Measurements from ENCODE around the gene THAP7.

THAP7 gene

GRCh38 chr22:20993304-20994127 is 8.4 kb downstream of the THAP7 start:
- no peak for DNase-seq (ENCODE audit: low read depth)

DNA sequence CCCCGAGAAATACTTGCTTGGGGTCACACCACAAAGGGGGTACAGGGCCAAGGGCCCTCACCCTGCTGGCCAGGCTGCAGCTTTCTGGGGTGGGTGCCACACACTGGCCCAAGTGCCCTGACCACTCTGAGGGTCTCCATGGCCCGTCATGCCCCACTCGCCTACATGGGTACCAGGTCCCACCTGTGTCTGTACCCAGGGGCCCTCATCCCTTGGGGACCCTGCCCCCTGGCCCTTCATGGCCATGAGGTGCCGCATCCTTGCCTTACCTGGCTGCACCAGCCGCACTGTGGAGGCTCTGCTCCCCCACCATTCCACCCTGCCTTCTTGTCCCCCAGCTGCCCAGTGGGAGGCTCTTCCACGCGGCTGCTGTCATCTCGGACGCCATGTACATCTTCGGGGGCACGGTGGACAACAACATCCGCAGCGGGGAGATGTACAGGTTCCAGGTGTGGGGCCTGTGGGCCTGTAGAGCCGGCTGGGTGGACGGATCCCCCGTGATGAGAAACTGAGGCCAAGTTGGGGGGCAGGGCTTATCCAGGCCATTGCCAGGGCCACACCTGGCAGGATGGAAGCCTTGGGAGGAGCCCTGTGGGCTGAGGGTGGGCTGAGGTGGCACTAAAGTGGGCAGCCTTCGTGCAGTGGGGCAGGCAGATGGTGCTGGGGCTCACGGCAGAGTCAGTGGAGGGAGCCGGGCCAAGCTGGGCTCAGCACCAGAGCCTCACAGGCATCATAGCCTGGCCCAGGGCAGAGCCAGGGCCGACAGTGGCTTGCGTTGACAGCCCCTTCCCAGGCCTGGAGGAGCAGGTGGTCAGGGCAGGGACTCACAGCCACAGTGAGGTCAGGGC is 9.2 kb downstream of the THAP7 start:
- no peak for DNase-seq (ENCODE audit: low read depth)

DNA sequence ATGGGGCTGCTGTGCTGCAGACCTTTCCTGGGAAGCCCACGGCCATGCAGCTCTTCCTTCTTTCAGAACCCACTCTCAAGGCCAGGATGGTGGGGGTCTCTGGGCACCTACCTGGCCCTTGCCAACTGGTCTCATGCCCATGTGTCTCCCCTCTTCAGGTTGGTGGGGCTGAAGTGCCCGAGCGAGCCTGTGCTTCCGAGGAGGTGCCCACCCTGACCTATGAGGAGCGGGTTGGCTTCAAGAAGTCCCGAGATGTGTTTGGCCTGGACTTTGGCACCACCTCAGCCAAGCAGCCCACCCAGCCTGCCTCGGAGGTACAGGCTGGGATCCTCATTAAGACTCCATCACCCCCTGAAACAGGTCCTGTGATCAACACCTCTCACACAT is 9.9 kb downstream of the THAP7 start:
- no peak for DNase-seq (ENCODE audit: low read depth)

DNA sequence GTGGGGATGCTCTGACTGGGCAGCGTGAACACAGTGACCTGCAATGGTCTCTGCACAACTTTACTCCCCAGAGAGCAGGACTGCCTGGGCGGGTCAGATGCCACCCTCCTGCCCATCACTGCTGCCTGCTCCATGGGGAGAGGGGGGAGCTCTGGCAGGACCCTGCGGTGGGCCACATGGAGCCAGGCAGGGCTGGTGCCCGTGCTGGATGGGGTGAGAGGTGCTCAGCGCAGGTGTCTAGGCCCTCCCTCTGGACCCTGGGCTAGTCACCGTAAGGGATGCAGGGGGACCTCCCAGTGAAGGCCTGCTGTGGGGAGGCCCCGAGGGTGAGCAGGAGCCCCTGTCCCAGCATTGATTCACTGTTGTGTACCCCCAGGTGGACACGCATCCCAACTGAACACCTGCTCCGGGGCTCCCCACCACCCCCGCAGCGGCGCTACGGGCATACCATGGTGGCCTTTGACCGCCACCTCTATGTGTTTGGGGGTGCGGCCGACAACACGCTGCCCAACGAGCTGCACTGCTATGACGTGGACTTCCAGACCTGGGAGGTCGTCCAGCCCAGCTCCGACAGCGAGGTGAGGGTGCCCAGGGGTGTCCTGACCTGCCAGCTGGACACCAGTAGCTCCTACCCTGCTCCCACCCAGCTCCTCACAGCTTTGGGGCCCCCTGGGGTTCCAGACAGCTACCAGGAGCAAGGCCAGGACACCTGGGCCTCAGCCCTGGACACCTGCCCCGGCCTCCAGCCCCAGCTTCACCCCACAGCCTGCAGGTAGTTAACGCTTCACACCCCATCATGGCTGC is 10.5 kb downstream of the THAP7 start:
- DNase-seq (ENCODE audit: low read depth): no peak

GRCh38 chr22:20990184-20991180 is 11.4 kb downstream of the THAP7 start:
- no peak for DNase-seq (ENCODE audit: low read depth)

- DNase-seq (ENCODE audit: low read depth): no peak
Measured at GRCh38 chr22:20989323-20990138, 12.4 kb downstream of the THAP7 start.

DNA sequence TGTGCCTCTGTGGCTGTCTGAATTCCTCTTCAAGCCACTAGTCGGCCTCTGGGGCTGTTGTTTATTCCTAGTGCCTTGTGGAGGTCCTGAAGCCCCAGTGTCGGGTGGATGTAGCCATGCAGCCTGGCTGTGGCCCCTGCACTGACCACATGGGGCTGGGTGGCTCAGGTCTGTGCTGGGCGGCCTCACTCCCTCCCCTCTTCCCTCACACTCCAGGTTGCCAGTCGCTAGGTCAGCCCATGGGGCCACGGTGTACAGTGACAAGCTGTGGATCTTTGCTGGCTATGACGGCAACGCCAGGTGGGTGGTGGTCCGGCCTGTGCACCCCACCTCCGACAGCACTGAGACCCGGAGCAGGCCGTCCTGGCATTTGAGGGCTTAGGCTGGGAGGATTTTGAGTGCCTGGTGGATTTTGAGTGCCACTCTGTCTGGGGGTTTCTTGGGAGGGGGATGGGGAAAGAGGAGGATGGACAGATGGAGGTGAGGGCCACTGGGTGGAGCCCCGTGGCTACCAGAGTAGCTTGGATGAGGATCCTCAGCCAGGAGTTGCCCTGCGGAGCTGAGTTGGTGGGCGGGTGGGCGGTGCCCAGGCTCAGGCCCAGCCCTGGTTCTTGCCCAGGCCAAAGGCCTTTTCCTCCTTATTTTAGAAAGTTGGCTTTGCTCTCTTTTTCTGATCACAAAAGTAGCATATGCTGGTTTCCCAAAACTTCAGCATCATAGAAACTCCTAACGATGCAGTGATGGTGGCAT is 13.2 kb downstream of the THAP7 start:
- no peak for DNase-seq (ENCODE audit: low read depth)

GRCh38 chr22:20987375-20987774 is 14.5 kb downstream of the THAP7 start:
- no peak for DNase-seq (ENCODE audit: low read depth)

GRCh38 chr22:20986365-20986764 is 15.6 kb downstream of the THAP7 start:
- no peak for DNase-seq (ENCODE audit: low read depth)

GRCh38 chr22:20985720-20986119 is 16.2 kb downstream of the THAP7 start:
- DNase-seq (ENCODE audit: low read depth): no peak

GRCh38 chr22:20983081-20983771 is 18.7 kb downstream of the THAP7 start:
- no peak for DNase-seq (ENCODE audit: low read depth)

DNA sequence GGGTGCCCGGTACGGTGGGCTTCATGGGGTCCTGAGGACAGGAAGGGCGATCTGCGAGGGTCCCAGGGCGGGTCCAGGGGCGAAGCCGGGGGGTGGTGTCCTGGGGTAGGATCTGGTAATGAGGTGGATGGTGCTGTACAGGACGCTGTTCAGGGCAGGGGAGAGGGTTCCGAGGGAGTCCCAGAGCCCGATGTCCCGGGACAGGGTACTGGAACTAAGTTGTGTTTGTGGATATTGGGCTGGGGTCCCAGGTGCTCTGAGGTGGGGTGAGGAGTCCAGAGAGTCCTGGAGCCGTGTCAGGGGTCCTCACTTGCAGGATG is 19.4 kb downstream of the THAP7 start:
- no peak for DNase-seq (ENCODE audit: low read depth)

- DNase-seq (ENCODE audit: low read depth): peak; percentile 63
Measured at GRCh38 chr22:20981787-20982562, 19.9 kb downstream of the THAP7 start, which contains the start of gene LZTR1. Gene LZTR1 (plus strand): TSS chr22:20982297. CDS start chr22:20982372, 75 bp downstream.

GRCh38 chr22:20980938-20981722 is 20.8 kb downstream of the THAP7 start:
- DNase-seq (ENCODE audit: low read depth): no peak

- DNase-seq (ENCODE audit: low read depth): no peak
Measured at GRCh38 chr22:20980523-20980922, 21.4 kb downstream of the THAP7 start.

DNA sequence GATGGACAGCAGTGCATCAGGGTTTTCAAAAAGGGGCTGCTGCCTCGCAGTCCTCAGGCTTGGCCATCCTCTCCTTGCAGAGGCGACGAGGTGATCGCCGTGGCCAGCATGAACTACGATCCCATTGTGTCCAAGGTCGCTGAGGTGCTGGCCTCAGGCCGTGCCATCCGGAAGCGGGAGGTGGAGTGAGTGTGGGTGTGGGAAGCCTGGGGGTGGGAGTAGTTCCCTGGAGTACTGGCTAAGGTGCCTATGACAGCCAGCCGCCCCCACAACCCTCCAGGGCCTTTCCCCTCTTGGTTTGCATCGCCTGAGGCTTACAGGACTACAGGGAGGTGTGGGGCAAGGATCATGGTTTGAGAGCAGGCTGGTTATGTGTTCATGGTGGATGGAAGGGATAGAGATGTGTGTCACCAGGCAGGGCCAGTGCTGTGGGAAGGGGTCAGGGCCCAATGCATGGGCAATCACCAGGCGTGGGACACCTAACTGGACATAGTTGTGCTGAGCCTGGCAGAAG is 21.9 kb downstream of the THAP7 start:
- DNase-seq (ENCODE audit: low read depth): no peak

DNA sequence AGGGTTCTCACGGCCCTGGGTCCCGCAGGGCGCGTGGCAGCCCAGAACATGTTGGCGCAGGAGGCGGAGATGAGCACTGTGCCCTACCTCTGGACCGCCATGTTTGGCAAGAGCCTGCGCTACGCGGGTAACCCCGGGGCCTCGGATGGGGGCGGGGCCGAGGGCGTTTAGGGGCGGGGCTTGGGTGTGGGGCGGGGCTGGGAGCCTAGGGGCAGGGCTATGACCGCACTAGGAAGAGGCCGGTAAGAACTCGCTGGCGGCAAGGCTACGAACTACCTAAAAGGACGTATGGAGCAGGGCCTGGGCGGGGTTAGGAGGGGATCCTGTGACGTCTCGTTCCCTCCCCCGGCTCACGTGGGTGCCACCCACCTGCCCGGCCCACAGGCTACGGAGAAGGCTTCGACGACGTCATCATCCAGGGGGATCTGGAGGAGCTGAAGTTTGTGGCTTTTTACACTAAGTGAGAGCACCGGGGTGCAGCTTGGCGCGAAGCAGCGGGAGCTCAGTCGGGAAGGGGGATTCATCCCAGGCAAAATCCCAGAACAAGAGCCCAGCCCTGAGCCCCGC is 22.6 kb downstream of the THAP7 start:
- peak; percentile 65 for DNase-seq (ENCODE audit: low read depth)

Measured in fibroblast of the conjunctiva (primary cell).